WERI-Rb-1 (cell line): ENCODE data around the gene ZNF268.

Source experiments
- DNase-seq: peaks from one replicate; pipeline ENCODE4 v3.0.0-alpha.2; 2020
- H3K27ac ChIP-seq: fragments of 250-450 bp; sonication (Bioruptor Pico); 2 replicates; pipeline ENCODE4 v1.5.1; 2020; ENCODE audit warnings: mild to moderate bottlenecking, moderate library complexity
- H3K27me3 ChIP-seq: fragments of 250-450 bp; sonication (Bioruptor Pico); 2 replicates; pipeline ENCODE4 v1.5.1; 2021; ENCODE audit warnings: mild to moderate bottlenecking, low read depth, moderate library complexity; ENCODE audit not compliant: insufficient read depth, severe bottlenecking
- H3K36me3 ChIP-seq: fragments of 250-450 bp; sonication (Bioruptor Pico); 2 replicates; pipeline ENCODE4 v1.5.1; 2020; ENCODE audit warnings: mild to moderate bottlenecking, moderate library complexity
- H3K4me3 ChIP-seq: 2 replicates; pipeline ENCODE4 v1.5.1; 2011; ENCODE audit warnings: low read depth, mild to moderate bottlenecking, control low read depth, low read length
- H3K9me3 ChIP-seq: fragments of 250-450 bp; sonication (Bioruptor Pico); 2 replicates; pipeline ENCODE4 v1.5.1; 2021; ENCODE audit warnings: mild to moderate bottlenecking, moderate library complexity; ENCODE audit not compliant: severe bottlenecking
- TF ChIP-seq, protein P1 (sequence below): IDR thresholded peaks from 2 replicates; pipeline ENCODE4 v1.5.1; 2011; ENCODE audit warnings: low read depth, mild to moderate bottlenecking, control low read depth, inconsistent platforms, low read length

The ZNF268 gene

DNA sequence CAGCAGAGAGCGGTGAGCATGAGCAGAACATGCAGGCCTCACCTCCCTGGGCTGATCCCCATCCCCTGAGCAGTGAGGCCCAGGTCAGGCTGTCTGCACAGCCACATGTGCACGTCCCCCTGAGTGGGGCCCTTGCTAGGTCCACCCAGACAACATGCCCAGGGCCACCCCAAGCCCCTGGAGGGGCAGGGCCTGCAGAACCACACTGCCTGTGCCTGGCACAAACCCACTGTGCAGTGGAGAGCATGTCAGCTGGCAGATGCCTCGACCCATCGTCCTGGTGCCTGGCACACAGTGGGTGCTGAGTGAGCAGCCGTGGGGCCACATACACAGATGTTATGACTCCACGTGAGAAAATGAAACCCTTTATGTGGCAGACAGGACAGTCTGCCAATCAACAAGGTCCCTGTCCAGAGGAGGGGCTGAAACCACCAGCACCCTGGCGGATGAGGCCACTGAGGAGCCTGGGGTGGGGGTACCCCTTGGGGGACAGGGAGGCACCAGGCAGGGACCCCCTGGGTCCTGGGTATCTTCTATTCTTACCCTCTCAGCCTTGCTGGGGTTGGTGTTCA is 46.1 kb downstream of the ZNF268 start:
- TF ChIP-seq, protein P1, sequence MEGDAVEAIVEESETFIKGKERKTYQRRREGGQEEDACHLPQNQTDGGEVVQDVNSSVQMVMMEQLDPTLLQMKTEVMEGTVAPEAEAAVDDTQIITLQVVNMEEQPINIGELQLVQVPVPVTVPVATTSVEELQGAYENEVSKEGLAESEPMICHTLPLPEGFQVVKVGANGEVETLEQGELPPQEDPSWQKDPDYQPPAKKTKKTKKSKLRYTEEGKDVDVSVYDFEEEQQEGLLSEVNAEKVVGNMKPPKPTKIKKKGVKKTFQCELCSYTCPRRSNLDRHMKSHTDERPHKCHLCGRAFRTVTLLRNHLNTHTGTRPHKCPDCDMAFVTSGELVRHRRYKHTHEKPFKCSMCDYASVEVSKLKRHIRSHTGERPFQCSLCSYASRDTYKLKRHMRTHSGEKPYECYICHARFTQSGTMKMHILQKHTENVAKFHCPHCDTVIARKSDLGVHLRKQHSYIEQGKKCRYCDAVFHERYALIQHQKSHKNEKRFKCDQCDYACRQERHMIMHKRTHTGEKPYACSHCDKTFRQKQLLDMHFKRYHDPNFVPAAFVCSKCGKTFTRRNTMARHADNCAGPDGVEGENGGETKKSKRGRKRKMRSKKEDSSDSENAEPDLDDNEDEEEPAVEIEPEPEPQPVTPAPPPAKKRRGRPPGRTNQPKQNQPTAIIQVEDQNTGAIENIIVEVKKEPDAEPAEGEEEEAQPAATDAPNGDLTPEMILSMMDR, result no peak
- DNase-seq, result no peak
- H3K4me3 ChIP-seq, result no peak overlapping the region
- peaks cover 44% of the 10 kb centered on the region for H3K9me3 ChIP-seq
- H3K27me3 ChIP-seq, result peaks cover 33% of the 10 kb centered on the region
- no peaks in the 10 kb centered on the region for H3K36me3 ChIP-seq
- H3K27ac ChIP-seq, result no peak overlapping the region

DNA sequence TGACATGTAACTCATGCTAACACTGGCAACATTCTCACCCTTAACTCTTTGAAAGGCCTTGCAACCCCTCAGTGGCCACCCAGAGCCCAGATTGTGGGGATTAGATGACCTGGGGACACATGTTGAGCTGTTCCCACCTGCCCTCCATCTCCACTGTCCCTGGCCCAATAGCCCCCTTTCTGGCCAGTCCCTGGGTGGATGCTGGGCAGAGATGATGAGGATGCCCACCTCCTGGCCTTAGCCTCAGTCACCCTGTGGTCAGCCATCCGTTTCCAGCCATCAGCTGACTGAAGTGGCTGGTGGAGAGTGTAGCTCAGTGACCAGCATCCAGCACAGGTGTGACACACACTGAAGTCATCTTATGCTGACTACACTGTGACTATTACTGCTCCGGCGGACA is 49.7 kb downstream of the ZNF268 start:
- no peak overlapping the region for H3K4me3 ChIP-seq
- peaks cover 32% of the 10 kb centered on the region for H3K9me3 ChIP-seq
- H3K36me3 ChIP-seq, result no peaks in the 10 kb centered on the region
- no peak for DNase-seq
- no peak overlapping the region for H3K27ac ChIP-seq
- TF ChIP-seq, protein P1, result no peak
- peaks cover 15% of the 10 kb centered on the region for H3K27me3 ChIP-seq

DNA sequence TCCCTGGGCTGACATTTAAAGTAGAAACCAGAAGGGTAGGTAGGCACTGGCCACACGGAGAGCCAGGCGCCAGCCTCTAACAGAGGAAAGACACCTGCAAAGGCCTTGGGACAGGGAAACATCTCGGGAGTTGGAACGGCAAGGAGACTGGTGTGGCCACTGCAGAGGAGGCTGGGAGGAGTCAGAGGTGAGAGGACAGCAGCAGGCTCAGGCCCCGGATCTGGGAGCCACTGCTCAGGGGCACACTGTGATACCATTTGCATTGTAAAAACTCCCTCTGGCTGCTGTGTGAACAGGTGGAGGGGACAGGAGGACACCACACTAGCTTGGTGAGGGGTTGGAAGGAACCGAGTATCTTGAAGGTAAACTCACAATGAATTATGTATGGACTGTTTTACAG is 51.7 kb downstream of the ZNF268 start:
- TF ChIP-seq, protein P1, result no peak
- no peaks in the 10 kb centered on the region for H3K36me3 ChIP-seq

DNA sequence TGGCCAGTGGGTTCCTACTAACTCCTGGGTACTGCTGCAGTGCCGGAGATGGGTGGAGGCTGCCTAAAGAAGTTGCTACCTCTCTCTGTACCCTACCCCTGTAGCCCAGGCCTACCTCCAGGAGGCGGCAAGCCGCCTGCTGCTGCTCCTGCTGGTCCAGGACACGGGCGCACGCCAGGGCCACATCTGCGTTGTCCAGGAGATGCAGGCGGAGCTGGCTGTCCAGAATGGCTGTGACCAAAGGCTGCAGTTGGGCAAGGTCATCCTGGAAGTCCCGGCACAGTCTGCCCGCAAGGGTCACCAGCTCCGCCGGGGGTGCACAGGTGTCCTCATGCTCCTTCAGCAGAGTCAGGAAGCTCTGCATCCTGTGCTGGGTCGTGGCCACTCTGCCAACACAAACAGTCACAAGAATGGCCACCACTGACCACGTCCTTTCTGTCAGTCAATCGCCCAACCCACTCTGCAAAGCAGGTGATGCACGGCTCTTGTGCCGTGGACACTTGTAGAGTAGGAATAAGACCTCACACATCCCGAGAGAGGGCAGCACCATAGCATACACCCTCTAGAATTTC is 52.8 kb downstream of the ZNF268 start:
- Histone ChIP-seq H3K27me3 (peaks cover 13% of the 10 kb centered on the region), H3K27ac (no peak overlapping the region), H3K9me3 (peaks cover 41% of the 10 kb centered on the region), H3K4me3 (no peak overlapping the region), H3K36me3 (no peaks in the 10 kb centered on the region)
- TF ChIP-seq, protein P1, result no peak
- DNase-seq, result no peak

More for the DNA sequence above, 51.7 kb downstream of the ZNF268 start:
- Histone ChIP-seq H3K27ac (no peak overlapping the region), H3K9me3 (peaks cover 34% of the 10 kb centered on the region), H3K27me3 (peaks cover 13% of the 10 kb centered on the region), H3K4me3 (no peak overlapping the region)
- no peak for DNase-seq

DNA sequence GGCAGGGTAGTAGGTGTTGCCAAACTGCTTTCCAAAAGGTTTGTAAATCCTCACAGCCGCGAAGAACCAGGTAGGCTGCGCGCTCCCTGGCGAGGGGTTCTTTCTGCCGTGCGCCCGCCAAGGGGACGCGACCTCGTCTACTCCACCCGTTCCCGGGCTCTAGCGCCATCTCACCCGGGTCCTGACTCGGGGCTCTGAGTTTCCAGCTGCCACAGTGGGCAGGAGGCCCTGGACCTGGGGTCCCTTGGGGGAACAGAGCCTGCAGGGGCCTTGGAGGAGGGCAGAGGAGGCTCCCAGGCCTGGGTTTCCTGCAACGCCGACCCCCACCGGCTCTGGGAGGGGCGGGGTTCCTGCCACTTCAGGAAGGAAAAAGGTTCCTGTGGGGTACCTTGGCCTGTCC is 53.7 kb downstream of the ZNF268 start:
- H3K36me3 ChIP-seq, result no peaks in the 10 kb centered on the region
- no peak for DNase-seq
- H3K4me3 ChIP-seq, result no peak overlapping the region
- peaks cover 46% of the 10 kb centered on the region for H3K9me3 ChIP-seq
- H3K27me3 ChIP-seq, result peaks cover 13% of the 10 kb centered on the region
- H3K27ac ChIP-seq, result no peak overlapping the region
- TF ChIP-seq, protein P1, result no peak
